IMR-90 (cell line): ENCODE measurements around the gene CLDN18. TPM values are rescaled to one million over a fixed set of nuclear protein-coding genes. Genes with fewer than 3 reads are reported as not detected.

Experiments used
- ATAC-seq: fragments of 200-7000 bp; cut with Tn5 transposase; 2 replicates; pipeline ENCODE4 v1.9.1; 2020; ENCODE audit warnings: low read depth, mild to moderate bottlenecking, moderate library complexity
- BruUV-seq: library from RNA; stranded (reverse); fragments of 400-500 nt; replicated peaks from 2 replicates; lab custom pipeline; 2021; lab: Mats Ljungman, UMichigan
- CTCF ChIA-PET: fragments of 300-600 bp; formaldehyde crosslinking; extraction: SDS; loops from one replicate; lab custom pipeline; 2021; ENCODE audit warnings: antibody characterized with exemption; lab: Yijun Ruan, JAX
- POLR2A ChIA-PET: fragments of 300-600 bp; sonication (Branson Sonifier 250); formaldehyde crosslinking; loops from one replicate; lab custom pipeline; 2022; ENCODE audit warnings: antibody characterized with exemption; ENCODE audit not compliant: unreplicated experiment; lab: Charles Lee
- DNase-seq: peaks from one replicate; pipeline ENCODE4 v3.0.0; 2013
- H2AFZ ChIP-seq: replicated peaks from 2 replicates; pipeline ENCODE3; 2013; ENCODE audit warnings: low read length, mild to moderate bottlenecking; ENCODE audit not compliant: poor library complexity
- H2AK5ac ChIP-seq: 2 replicates; pipeline ENCODE4 v1.6.1; 2013; ENCODE audit warnings: low read depth, low read length, inconsistent platforms
- H2AK9ac ChIP-seq: replicated peaks from 2 replicates; pipeline ENCODE3; 2013; ENCODE audit warnings: mild to moderate bottlenecking, low read depth, low read length, moderate library complexity; ENCODE audit not compliant: poor library complexity
- H2BK120ac ChIP-seq: 2 replicates; pipeline ENCODE4 v1.6.1; 2013; ENCODE audit warnings: low read depth, low read length, inconsistent platforms
- H2BK15ac ChIP-seq: 3 replicates; pipeline ENCODE4 v1.6.1; 2013; ENCODE audit warnings: low read depth, low read length, inconsistent platforms
- H2BK20ac ChIP-seq: 2 replicates; pipeline ENCODE4 v1.6.1; 2013; ENCODE audit warnings: low read depth, mild to moderate bottlenecking, inconsistent platforms, low read length, moderate library complexity
- H2BK5ac ChIP-seq: 2 replicates; pipeline ENCODE4 v1.6.1; 2013; ENCODE audit warnings: mild to moderate bottlenecking, low read depth, low read length, inconsistent platforms; ENCODE audit not compliant: poor library complexity, severe bottlenecking
- H3K14ac ChIP-seq: replicated peaks from 2 replicates; pipeline ENCODE4 v1.6.1; 2013; ENCODE audit warnings: low read depth, low read length, inconsistent platforms
- H3K18ac ChIP-seq: 2 replicates; pipeline ENCODE4 v1.6.1; 2013; ENCODE audit warnings: low read depth, low read length, control low read depth
- H3K23ac ChIP-seq: 2 replicates; pipeline ENCODE4 v1.6.1; 2013; ENCODE audit warnings: low read depth, low read length, inconsistent platforms
- H3K27ac ChIP-seq: 2 replicates; pipeline ENCODE4 v1.5.1; 2013; ENCODE audit warnings: mild to moderate bottlenecking, control low read depth, low read length; ENCODE audit not compliant: insufficient read depth
- H3K27me3 ChIP-seq: 2 replicates; pipeline ENCODE4 v1.6.1; 2013; ENCODE audit warnings: low read length; ENCODE audit not compliant: control insufficient read depth, insufficient read depth
- H3K36me3 ChIP-seq: 2 replicates; pipeline ENCODE4 v1.6.1; 2013; ENCODE audit warnings: low read length, mixed read lengths; ENCODE audit not compliant: control insufficient read depth, insufficient read depth
- H3K4ac ChIP-seq: 2 replicates; pipeline ENCODE4 v1.6.1; 2013; ENCODE audit warnings: low read depth, low read length, inconsistent platforms
- H3K4me1 ChIP-seq: 2 replicates; pipeline ENCODE4 v1.6.1; 2013; ENCODE audit warnings: low read length, mixed read lengths; ENCODE audit not compliant: control insufficient read depth, insufficient read depth
- H3K4me2 ChIP-seq: 2 replicates; pipeline ENCODE4 v1.6.1; 2013; ENCODE audit warnings: low read depth, mild to moderate bottlenecking, control low read depth, low read length, moderate library complexity
- H3K4me3 ChIP-seq: 2 replicates; pipeline ENCODE4 v1.5.1; 2013; ENCODE audit warnings: low read depth, mild to moderate bottlenecking, control low read depth, low read length, moderate library complexity; ENCODE audit not compliant: insufficient read depth
- H3K56ac ChIP-seq: 2 replicates; pipeline ENCODE4 v1.6.1; 2013; ENCODE audit warnings: low read length, inconsistent platforms; ENCODE audit not compliant: insufficient read depth; ENCODE audit errors: extremely low read depth
- H3K79me1 ChIP-seq, 2 experiments: 2 replicates each; pipeline ENCODE4 v1.6.1; 2013; ENCODE audit warnings: low read length in 2 of 2, inconsistent platforms in 1 of 2, low read depth in 1 of 2
- H3K9ac ChIP-seq: 2 replicates; pipeline ENCODE4 v1.6.1; 2013; ENCODE audit warnings: low read depth, low read length, control low read depth
- H3K9me1 ChIP-seq: 2 replicates; pipeline ENCODE4 v1.6.1; 2013; ENCODE audit warnings: low read length, inconsistent platforms; ENCODE audit not compliant: insufficient read depth
- H3K9me3 ChIP-seq: 2 replicates; pipeline ENCODE4 v1.6.1; 2013; ENCODE audit warnings: low read length; ENCODE audit not compliant: control insufficient read depth, insufficient read depth
- H4K20me1 ChIP-seq: 2 replicates; pipeline ENCODE4 v1.6.1; 2013; ENCODE audit warnings: low read length, inconsistent platforms; ENCODE audit not compliant: insufficient read depth
- H4K5ac ChIP-seq: 2 replicates; pipeline ENCODE4 v1.6.1; 2013; ENCODE audit warnings: mild to moderate bottlenecking, low read depth, low read length, control low read depth
- H4K8ac ChIP-seq, 2 experiments: 2 replicates each; pipeline ENCODE4 v1.6.1; 2013; ENCODE audit warnings: low read depth in 2 of 2, low read length in 2 of 2, control low read depth in 1 of 2, inconsistent platforms in 1 of 2
- H4K91ac ChIP-seq: 2 replicates; pipeline ENCODE4 v1.6.1; 2013; ENCODE audit warnings: low read depth, low read length, inconsistent platforms; ENCODE audit not compliant: insufficient read depth
- POLR2A ChIP-seq: IDR thresholded peaks from 2 replicates; pipeline ENCODE4 v1.6.1; 2012; ENCODE audit warnings: mild to moderate bottlenecking, low read depth, low read length
- WGBS, 2 experiments: methylation state at CpG; one replicate each; pipeline versions ENCODE4 v1.1.5 to v1.1.7; 2013; ENCODE audit warnings: missing lambda C conversion rate in 2 of 2; ENCODE audit not compliant: insufficient read length in 1 of 2; ENCODE audit errors: extremely low coverage in 2 of 2; 5-methylcytosine and 5-hydroxymethylcytosine counted together
- dilution Hi-C: fragments of 300-500 bp; cut with HindIII; formaldehyde crosslinking; loops from one replicate; pipeline ENCODE4 v1.14.3; 2018; ENCODE audit warnings: low sequenced_read_pairs; ENCODE audit not compliant: unreplicated experiment
- in situ Hi-C: fragments of 300-500 bp; cut with MboI; formaldehyde crosslinking; loops from 3 replicates; pipeline ENCODE4 v1.14.3; 2019; ENCODE audit warnings: low sequenced_read_pairs, inconsistent platforms, mixed read lengths
- intact Hi-C: fragments of 100-400 bp; cut with micrococcal nuclease; formaldehyde crosslinking; loops from 2 replicates; pipeline ENCODE4 v1.10.0; 2022
- polyA plus RNA-seq, 3 experiments: library from polyadenylated mRNA; depleted of rRNA; stranded (reverse); fragments of >200 nt; gene quantifications; 2 replicates each; pipeline ENCODE4 v1.2.3, GENCODE V29; 2012; ENCODE audit warnings: low replicate concordance in 1 of 3
- total RNA-seq: library from RNA; depleted of rRNA; stranded (reverse); fragments of >200 nt; gene quantifications from 2 replicates; pipeline ENCODE4 v1.2.3, GENCODE V29; 2012

CLDN18 gene
- total and polyA plus RNA-seq, 2 of the 4 experiments (the other 2 are of a cell fraction), result not detected

DNA sequence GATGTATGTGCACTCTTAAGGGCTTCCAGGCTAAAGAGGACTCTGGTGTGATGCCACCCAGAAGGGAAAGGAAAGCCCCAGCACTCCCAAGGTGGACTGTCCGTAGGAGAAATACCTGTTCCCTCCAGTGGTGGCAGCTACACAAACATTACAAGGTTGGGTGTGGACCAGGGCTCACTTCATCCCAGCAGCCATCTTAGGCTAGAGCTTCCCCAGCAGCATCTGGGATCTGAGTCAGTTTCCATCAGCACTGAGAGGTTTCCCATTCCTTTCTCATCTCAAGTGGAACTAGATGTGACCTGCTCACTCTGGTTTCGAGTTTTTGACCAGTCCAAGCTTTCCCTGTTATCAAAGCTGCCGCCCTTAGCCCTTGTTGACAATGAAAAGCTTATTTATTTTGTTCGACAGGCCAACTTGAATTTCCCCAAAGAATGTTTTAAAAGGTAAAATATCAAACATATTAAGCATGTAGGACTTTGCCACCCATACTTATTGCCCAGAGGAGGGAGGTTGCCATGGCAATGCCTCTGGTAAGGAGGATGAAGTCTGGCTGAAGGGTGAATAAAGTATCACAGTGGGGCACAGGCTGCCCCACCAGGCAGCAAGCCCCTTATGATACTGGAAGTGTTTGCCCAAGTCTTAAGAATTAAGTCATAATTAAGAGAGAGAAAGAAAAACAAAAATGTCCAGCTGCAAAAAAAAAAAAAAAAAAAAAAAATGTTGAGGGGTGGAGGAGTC is 28.9 kb downstream of the CLDN18 start:
- no peak overlapping the region for H3K56ac ChIP-seq
- H2AK5ac ChIP-seq, result no peak overlapping the region
- H2BK5ac ChIP-seq, result no peak overlapping the region
- H2BK20ac ChIP-seq, result no peak overlapping the region
- no peak overlapping the region for H2BK15ac ChIP-seq
- H4K8ac ChIP-seq, result no peak overlapping the region
- H3K9me1 ChIP-seq, result 0 out of 2 replicates have a peak, but pooled peaks cover 5% of the 10 kb centered on the region
- no peak overlapping the region for H3K18ac ChIP-seq
- H3K27me3 ChIP-seq, result no peaks in the 10 kb centered on the region
- DNase-seq (no peak), ATAC-seq (no peak)
- H2AFZ ChIP-seq, result no peak overlapping the region
- ChIA-PET POLR2A (no interaction called here), CTCF (interaction anchor here (1.1 to 1.7 kb wide), 4 partner anchors 11 to 16 kb away, joined by 3 to 7 read pairs (median 4); no protein-coding TSS in a partner anchor)
- no peak overlapping the region for H4K91ac ChIP-seq
- WGBS, 2 experiments, result no CpG with 5 or more reads among the region's 4 CpGs
- no peak overlapping the region for H3K4ac ChIP-seq
- no peak overlapping the region for H3K4me3 ChIP-seq
- no peak overlapping the region for H3K27ac ChIP-seq
- no peaks in the 10 kb centered on the region for H3K9me3 ChIP-seq
- in situ Hi-C loops, result no loop called here
- H2AK9ac ChIP-seq, result no peak overlapping the region
- H4K5ac ChIP-seq, result no peak overlapping the region
- H3K79me1 ChIP-seq, result peaks cover 2 to 8% of the 10 kb centered on the region in 2 experiments; a peak in 3 of 4 replicates
- H3K4me1 ChIP-seq, result peaks cover 6% of the 10 kb centered on the region
- no peaks in the 10 kb centered on the region for H4K20me1 ChIP-seq
- H3K14ac ChIP-seq, result no peak overlapping the region
- H3K4me2 ChIP-seq, result no peak overlapping the region
- no peak for TF ChIP-seq POLR2A
- no peak overlapping the region for H2BK120ac ChIP-seq
- intact Hi-C loops, result no loop called here
- H3K36me3 ChIP-seq, result no peaks in the 10 kb centered on the region; the same call in 1 of the 2 replicates
- no peak overlapping the region for H3K9ac ChIP-seq
- dilution Hi-C loops, result no loop called here
- BruUV-seq, result no TSS peak
- no peak overlapping the region for H3K23ac ChIP-seq
